Activated T-helper 17 cell treated with anti-CD3 and anti-CD28 coated beads, Interleukin-2, amount 50 U/mL, for 72 hours (primary cell): Measurements from ENCODE around the gene C10orf71. TPM values are rescaled to one million over a fixed set of nuclear protein-coding genes. Genes with fewer than 3 reads are reported as not detected.

ENCODE experiments used
- ATAC-seq: fragments of 150-1000 bp; cut with Tn5 transposase; replicated peaks from 2 replicates; pipeline ENCODE4 v1.10.0; 2021; ENCODE audit warnings: mild to moderate bottlenecking, moderate library complexity
- H3K27ac Mint-ChIP-seq: one replicate; pipeline ENCODE4 v1.8.0; 2022; ENCODE audit warnings: mixed read lengths
- H3K27me3 Mint-ChIP-seq: one replicate; pipeline ENCODE4 v1.8.0; 2022; ENCODE audit warnings: mixed read lengths
- H3K36me3 Mint-ChIP-seq: one replicate; pipeline ENCODE4 v1.8.0; 2022; ENCODE audit warnings: low read depth, mild to moderate bottlenecking, mixed read lengths
- H3K4me1 Mint-ChIP-seq: one replicate; pipeline ENCODE4 v1.8.0; 2022; ENCODE audit warnings: mixed read lengths
- H3K4me3 Mint-ChIP-seq: one replicate; pipeline ENCODE4 v1.8.0; 2022; ENCODE audit warnings: mild to moderate bottlenecking, mixed read lengths
- H3K9me3 Mint-ChIP-seq: one replicate; pipeline ENCODE4 v1.8.0; 2022; ENCODE audit warnings: mixed read lengths
- total RNA-seq, 2 donors: library from RNA; stranded (reverse); gene quantifications; one replicate each; pipeline ENCODE4 v1.2.3, GENCODE V29; 2022

The C10orf71 gene
- total RNA-seq, 2 donors from 2014 or later = not detected

DNA sequence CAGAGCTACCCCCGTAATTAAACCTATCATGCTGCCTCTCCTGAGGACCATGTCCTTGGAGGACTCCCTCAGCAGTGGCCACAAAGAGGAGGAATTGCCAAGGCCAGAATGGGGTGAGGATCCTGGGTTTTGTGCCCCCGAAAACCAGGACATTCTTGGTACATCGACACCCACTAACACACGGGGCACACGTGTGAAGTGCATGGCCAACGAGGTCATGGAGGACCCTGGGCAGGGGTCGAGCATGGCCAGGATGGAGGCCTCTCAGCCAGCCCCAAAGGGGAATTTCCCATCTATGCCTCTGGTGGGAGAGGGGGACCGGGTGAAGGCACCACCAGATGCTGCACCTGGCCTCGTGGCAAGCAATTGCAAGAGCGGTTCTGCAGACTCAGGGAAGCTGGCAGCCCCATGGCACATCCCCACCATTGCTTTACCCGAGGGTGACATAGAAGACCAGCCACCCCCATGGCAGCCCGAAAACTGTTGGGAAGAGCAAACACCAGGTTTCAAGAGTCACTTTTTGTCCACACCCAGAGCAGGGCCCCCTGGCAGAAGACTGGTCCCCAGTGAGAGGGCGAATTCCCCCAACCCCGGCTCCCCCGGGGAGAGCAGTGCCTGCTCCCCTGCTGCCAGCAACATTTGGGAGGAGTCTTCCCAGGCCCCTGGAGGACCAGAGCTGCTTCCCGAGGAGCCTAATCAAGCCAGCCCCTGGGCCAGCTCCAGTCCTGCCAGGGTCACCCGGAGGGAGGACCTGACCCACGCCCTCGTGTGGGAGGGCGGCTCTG is 26.4 kb downstream of the C10orf71 start:
- H3K27me3 Mint-ChIP-seq = peaks cover 8% of the 10 kb centered on the region
- H3K9me3 Mint-ChIP-seq = no peaks in the 10 kb centered on the region
- ATAC-seq = no peak
- no peaks in the 10 kb centered on the region for H3K4me1 Mint-ChIP-seq
- no peaks in the 10 kb centered on the region for H3K36me3 Mint-ChIP-seq
- H3K27ac Mint-ChIP-seq = no peak overlapping the region
- no peak overlapping the region for H3K4me3 Mint-ChIP-seq

- no peak overlapping the region for H3K4me3 Mint-ChIP-seq
- ATAC-seq = no peak
- peaks cover 8% of the 10 kb centered on the region for H3K27me3 Mint-ChIP-seq
- H3K9me3 Mint-ChIP-seq = no peaks in the 10 kb centered on the region
- no peaks in the 10 kb centered on the region for H3K4me1 Mint-ChIP-seq
- no peaks in the 10 kb centered on the region for H3K36me3 Mint-ChIP-seq
- no peak overlapping the region for H3K27ac Mint-ChIP-seq
Observed at GRCh38 chr10:49325916-49326783, 27.2 kb downstream of the C10orf71 start.

GRCh38 chr10:49327036-49327813 is 28.3 kb downstream of the C10orf71 start:
- Mint-ChIP-seq H3K4me3 (no peak overlapping the region), H3K9me3 (no peaks in the 10 kb centered on the region), H3K27me3 (peaks cover 8% of the 10 kb centered on the region), H3K36me3 (no peaks in the 10 kb centered on the region), H3K27ac (no peak overlapping the region), H3K4me1 (no peaks in the 10 kb centered on the region)
- no peak for ATAC-seq

DNA sequence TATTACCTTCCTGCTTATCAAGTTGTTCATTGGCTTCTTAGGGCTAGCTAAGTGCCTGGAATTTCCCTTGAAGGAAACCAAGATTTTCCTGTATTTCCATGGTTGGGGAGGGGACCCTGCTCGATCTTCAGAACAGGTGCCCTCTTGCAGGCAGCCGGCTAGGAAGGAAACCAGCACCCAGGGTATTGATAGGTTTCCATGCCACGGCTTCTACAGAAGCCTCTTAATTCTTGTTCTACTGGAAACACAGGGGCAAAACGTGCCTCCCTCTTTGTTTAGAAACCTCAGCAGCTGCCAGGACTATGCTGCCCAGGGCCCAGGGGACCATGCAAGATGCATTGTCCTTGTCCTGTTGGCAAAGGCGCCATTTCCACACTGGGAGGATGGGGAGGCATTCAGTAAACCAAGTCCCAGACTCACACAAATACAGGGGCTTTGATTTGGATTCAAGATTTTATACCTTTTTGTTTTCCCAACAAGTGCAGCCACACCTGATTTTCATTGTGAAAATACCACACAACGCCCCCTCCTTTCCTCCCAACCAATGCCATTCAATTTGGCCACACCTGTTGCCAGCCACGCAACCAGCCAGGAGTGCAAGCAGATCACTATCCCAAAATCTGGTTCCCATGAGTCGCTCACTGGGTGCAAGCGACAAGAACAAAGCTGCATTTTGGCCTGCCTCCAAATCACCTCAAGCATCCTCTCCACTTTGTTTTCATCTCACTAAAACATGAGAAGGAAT is 29.6 kb downstream of the C10orf71 start:
- ATAC-seq = no peak
- H3K27ac Mint-ChIP-seq = no peak overlapping the region
- H3K4me3 Mint-ChIP-seq = no peak overlapping the region
- H3K4me1 Mint-ChIP-seq = no peaks in the 10 kb centered on the region
- H3K27me3 Mint-ChIP-seq = peaks cover 8% of the 10 kb centered on the region
- H3K9me3 Mint-ChIP-seq = peaks cover 5% of the 10 kb centered on the region
- H3K36me3 Mint-ChIP-seq = no peaks in the 10 kb centered on the region

- Mint-ChIP-seq H3K4me3 (no peak overlapping the region), H3K4me1 (no peaks in the 10 kb centered on the region), H3K36me3 (no peaks in the 10 kb centered on the region), H3K27me3 (peaks cover 8% of the 10 kb centered on the region), H3K27ac (no peak overlapping the region), H3K9me3 (peaks cover 10% of the 10 kb centered on the region)
- no peak for ATAC-seq
Observed at GRCh38 chr10:49329146-49329505, 30.2 kb downstream of the C10orf71 start.

DNA sequence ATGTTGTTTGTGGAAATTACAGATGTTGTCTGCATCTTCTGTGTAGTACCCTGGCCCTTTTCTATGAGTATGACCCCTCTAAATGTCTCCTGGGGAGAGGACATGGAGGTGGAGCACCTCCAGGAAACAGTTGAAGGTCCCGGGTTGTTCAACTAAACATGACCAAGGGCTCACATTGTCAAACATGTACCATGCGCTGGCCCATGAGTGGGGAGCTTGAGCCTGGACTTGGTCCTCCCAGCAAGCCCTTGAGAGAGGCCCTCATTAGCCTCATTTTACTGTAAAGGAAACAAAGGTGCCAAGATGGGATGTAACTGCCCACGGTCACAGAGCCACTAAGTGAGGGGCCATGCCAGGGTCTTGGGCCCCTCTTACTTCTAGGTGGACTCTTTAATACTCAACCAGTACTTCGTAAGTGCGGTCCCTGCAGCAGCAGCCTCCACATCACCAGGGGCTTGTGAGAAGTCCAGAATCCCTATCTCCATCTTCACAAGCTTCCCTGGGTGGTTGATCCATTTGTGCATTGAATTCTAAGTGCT is 31.2 kb downstream of the C10orf71 start:
- Mint-ChIP-seq H3K27ac (no peak overlapping the region), H3K4me3 (no peak overlapping the region), H3K4me1 (peaks cover 2% of the 10 kb centered on the region), H3K9me3 (peaks cover 11% of the 10 kb centered on the region), H3K36me3 (no peaks in the 10 kb centered on the region), H3K27me3 (peaks cover 3% of the 10 kb centered on the region)
- no peak for ATAC-seq

- ATAC-seq = no peak
- H3K36me3 Mint-ChIP-seq = no peaks in the 10 kb centered on the region
- no peak overlapping the region for H3K4me3 Mint-ChIP-seq
- no peak overlapping the region for H3K27ac Mint-ChIP-seq
- peaks cover 3% of the 10 kb centered on the region for H3K27me3 Mint-ChIP-seq
- H3K9me3 Mint-ChIP-seq = peaks cover 22% of the 10 kb centered on the region
- H3K4me1 Mint-ChIP-seq = peaks cover 11% of the 10 kb centered on the region
Observed at GRCh38 chr10:49331431-49331830, 32.5 kb downstream of the C10orf71 start.

DNA sequence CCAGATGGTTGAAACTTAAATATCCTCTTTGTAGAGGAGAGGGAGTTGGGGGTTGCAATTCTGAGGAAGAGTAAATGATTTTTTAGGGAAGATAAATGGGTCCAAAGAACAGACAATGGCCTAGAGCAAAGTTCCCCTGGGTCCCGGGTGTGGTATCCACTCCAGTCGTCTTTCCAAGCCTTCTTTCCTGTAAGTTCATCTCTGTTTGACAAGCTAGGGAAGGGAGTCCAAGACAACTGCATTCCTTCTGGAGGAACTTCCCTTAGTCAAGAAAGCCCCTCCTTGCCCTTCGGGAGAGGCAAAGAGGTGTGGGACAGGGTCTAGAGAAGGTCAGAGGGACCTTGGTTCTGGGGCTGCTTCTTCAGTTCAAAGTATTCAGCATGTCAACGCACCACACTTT is 33.4 kb downstream of the C10orf71 start:
- Mint-ChIP-seq H3K4me3 (no peak overlapping the region), H3K27ac (no peak overlapping the region), H3K27me3 (peaks cover 3% of the 10 kb centered on the region), H3K36me3 (no peaks in the 10 kb centered on the region), H3K4me1 (peaks cover 11% of the 10 kb centered on the region), H3K9me3 (peaks cover 22% of the 10 kb centered on the region)
- ATAC-seq = no peak

DNA sequence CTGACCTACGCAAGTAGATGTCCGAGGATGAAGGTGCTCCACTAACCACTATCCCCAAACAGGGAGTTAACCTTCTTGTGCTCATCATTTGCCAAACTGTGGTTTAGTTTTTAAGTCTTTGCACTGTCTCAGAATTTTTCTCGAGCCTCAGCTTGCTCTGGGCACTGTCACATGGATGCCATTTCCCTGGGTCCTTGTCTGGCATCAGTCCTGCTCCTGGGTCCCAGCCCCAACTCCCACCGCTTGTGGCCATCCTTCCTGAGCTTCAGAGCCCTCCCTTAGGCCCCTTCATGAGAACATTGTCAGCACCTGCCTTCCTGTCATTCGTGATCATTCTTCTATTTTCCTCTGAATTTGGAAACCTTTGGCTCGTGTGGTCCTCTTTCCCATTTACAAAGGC is 33.8 kb downstream of the C10orf71 start:
- H3K27me3 Mint-ChIP-seq = peaks cover 3% of the 10 kb centered on the region
- peaks cover 22% of the 10 kb centered on the region for H3K9me3 Mint-ChIP-seq
- H3K36me3 Mint-ChIP-seq = no peaks in the 10 kb centered on the region
- no peak for ATAC-seq
- H3K4me1 Mint-ChIP-seq = peaks cover 11% of the 10 kb centered on the region
- no peak overlapping the region for H3K27ac Mint-ChIP-seq
- H3K4me3 Mint-ChIP-seq = no peak overlapping the region

GRCh38 chr10:49333192-49333591 is 34.2 kb downstream of the C10orf71 start:
- peaks cover 11% of the 10 kb centered on the region for H3K4me1 Mint-ChIP-seq
- H3K9me3 Mint-ChIP-seq = peaks cover 22% of the 10 kb centered on the region
- no peak overlapping the region for H3K27ac Mint-ChIP-seq
- no peak overlapping the region for H3K4me3 Mint-ChIP-seq
- ATAC-seq = no peak
- no peaks in the 10 kb centered on the region for H3K36me3 Mint-ChIP-seq
- H3K27me3 Mint-ChIP-seq = peaks cover 3% of the 10 kb centered on the region

GRCh38 chr10:49334964-49335363 is 36.0 kb downstream of the C10orf71 start:
- peak overlapping the region; percentile 50 for H3K4me3 Mint-ChIP-seq
- ATAC-seq = no peak
- H3K36me3 Mint-ChIP-seq = no peaks in the 10 kb centered on the region
- peaks cover 11% of the 10 kb centered on the region for H3K4me1 Mint-ChIP-seq
- peaks cover 8% of the 10 kb centered on the region for H3K27me3 Mint-ChIP-seq
- peak overlapping the region; percentile 79 for H3K27ac Mint-ChIP-seq
- H3K9me3 Mint-ChIP-seq = peaks cover 25% of the 10 kb centered on the region

DNA sequence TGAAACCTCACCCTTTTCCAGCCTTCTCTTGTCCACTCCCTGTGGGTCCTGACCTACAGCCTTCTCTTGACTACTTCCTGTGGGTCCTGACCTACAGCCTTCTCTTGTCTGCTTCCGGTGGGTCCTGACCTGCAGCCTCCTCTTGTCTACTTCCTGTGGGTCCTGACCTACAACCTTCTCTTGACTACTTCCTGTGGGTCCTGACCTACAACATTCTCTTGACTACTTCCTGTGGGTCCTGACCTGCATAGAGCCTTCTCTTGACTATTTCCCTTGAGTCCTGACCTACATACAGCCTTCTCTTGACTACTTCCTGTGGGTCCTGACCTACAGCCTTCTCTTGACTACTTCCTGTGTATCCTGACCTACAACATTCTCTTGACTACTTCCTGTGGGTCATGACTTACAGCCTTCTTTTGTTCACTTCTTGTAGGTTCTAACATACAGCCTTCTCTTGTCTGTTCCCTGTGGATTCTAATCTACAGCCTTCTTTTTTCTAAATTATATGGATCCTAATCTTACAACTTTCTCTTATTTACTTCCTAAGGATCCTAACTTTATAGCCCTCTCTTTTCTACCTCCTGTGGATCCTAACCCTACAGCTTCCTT is 36.5 kb downstream of the C10orf71 start:
- Mint-ChIP-seq H3K36me3 (no peaks in the 10 kb centered on the region), H3K4me1 (peaks cover 11% of the 10 kb centered on the region), H3K4me3 (peak overlapping the region; percentile 50), H3K9me3 (peaks cover 25% of the 10 kb centered on the region), H3K27ac (peak overlapping the region; percentile 79), H3K27me3 (peaks cover 8% of the 10 kb centered on the region)
- ATAC-seq = peak; percentile 73

- peaks cover 13% of the 10 kb centered on the region for H3K27me3 Mint-ChIP-seq
- no peak for ATAC-seq
- peaks cover 11% of the 10 kb centered on the region for H3K4me1 Mint-ChIP-seq
- H3K36me3 Mint-ChIP-seq = no peaks in the 10 kb centered on the region
- H3K27ac Mint-ChIP-seq = no peak overlapping the region
- no peak overlapping the region for H3K4me3 Mint-ChIP-seq
- H3K9me3 Mint-ChIP-seq = peaks cover 20% of the 10 kb centered on the region
Observed at GRCh38 chr10:49338604-49339003, 39.6 kb downstream of the C10orf71 start.
